MG63 (cell line): Measurements from ENCODE around the gene ENTPD1. TPM values are rescaled to one million over a fixed set of nuclear protein-coding genes. Genes with fewer than 3 reads are reported as not detected.
A peak's percentile ranks its signal among the peaks of the same experiment; 100 is the strongest.
"Not testable (repeated sequence)": the region's sequence is repeated elsewhere in the genome, so short reads cannot be mapped to it uniquely, and the experiment has no call there.

Experiments used
- DNase-seq: peaks from one replicate; pipeline ENCODE4 v3.0.0-alpha.2; 2020
- H3K27me3 ChIP-seq: fragments of 250-450 bp; sonication (Bioruptor Pico); 2 replicates; pipeline ENCODE4 v1.5.1; 2020; ENCODE audit warnings: mild to moderate bottlenecking, moderate library complexity
- H3K36me3 ChIP-seq: fragments of 250-450 bp; sonication (Bioruptor Pico); 2 replicates; pipeline ENCODE4 v1.5.1; 2020; ENCODE audit warnings: mild to moderate bottlenecking, moderate library complexity
- H3K4me3 ChIP-seq: fragments of 250-450 bp; sonication (Bioruptor Pico); 2 replicates; pipeline ENCODE4 v1.5.1; 2020; ENCODE audit warnings: mild to moderate bottlenecking, moderate library complexity
- H3K9me3 ChIP-seq: fragments of 250-450 bp; sonication (Bioruptor Pico); 2 replicates; pipeline ENCODE4 v1.5.1; 2020; ENCODE audit warnings: mild to moderate bottlenecking, moderate library complexity
- total RNA-seq: library from RNA; depleted of rRNA; stranded (reverse); fragments of >200 nt; shearing (Covaris generic); gene quantifications from 2 replicates; pipeline ENCODE4 v1.2.3, GENCODE V29; 2014; ENCODE audit warnings: low replicate concordance

ENTPD1 gene
- total RNA-seq, 1 experiment from 2014 or later = not detected

GRCh38 chr10:95745501-95745900 lies 10.5 kb upstream of the ENTPD1 start:
- no peak for DNase-seq
- Histone ChIP-seq H3K4me3 (no peak overlapping the region), H3K36me3 (no peaks in the 10 kb centered on the region), H3K9me3 (no peaks in the 10 kb centered on the region), H3K27me3 (no peaks in the 10 kb centered on the region)

GRCh38 chr10:95748349-95748748 lies 7.6 kb upstream of the ENTPD1 start:
- Histone ChIP-seq H3K4me3 (no peak overlapping the region), H3K9me3 (no peaks in the 10 kb centered on the region), H3K36me3 (no peaks in the 10 kb centered on the region), H3K27me3 (no peaks in the 10 kb centered on the region)
- DNase-seq = no peak

GRCh38 chr10:95755511-95756004 lies 405 bp upstream of the ENTPD1 start:
- no peaks in the 10 kb centered on the region for H3K36me3 ChIP-seq
- DNase-seq = no peak
- no peaks in the 10 kb centered on the region for H3K27me3 ChIP-seq
- H3K9me3 ChIP-seq = no peaks in the 10 kb centered on the region
- no peak overlapping the region for H3K4me3 ChIP-seq

- Histone ChIP-seq H3K9me3 (no peaks in the 10 kb centered on the region), H3K4me3 (no peak overlapping the region), H3K36me3 (no peaks in the 10 kb centered on the region), H3K27me3 (no peaks in the 10 kb centered on the region)
- DNase-seq = no peak
Observed at GRCh38 chr10:95756809-95757684, 1.1 kb downstream of the ENTPD1 start.

GRCh38 chr10:95758351-95759025 lies 2.5 kb downstream of the ENTPD1 start:
- no peak for DNase-seq
- no peak overlapping the region for H3K4me3 ChIP-seq
- H3K9me3 ChIP-seq = no peaks in the 10 kb centered on the region
- no peaks in the 10 kb centered on the region for H3K36me3 ChIP-seq
- H3K27me3 ChIP-seq = no peaks in the 10 kb centered on the region

GRCh38 chr10:95759233-95759826 lies 3.4 kb downstream of the ENTPD1 start:
- H3K4me3 ChIP-seq = no peak overlapping the region
- DNase-seq = no peak
- no peaks in the 10 kb centered on the region for H3K9me3 ChIP-seq

GRCh38 chr10:95761939-95762492 lies 6.1 kb downstream of the ENTPD1 start:
- DNase-seq = no peak
- Histone ChIP-seq H3K4me3 (no peak overlapping the region), H3K9me3 (no peaks in the 10 kb centered on the region), H3K27me3 (no peaks in the 10 kb centered on the region), H3K36me3 (no peaks in the 10 kb centered on the region)

More at GRCh38 chr10:95759233-95759826, 3.4 kb downstream of the ENTPD1 start:
- H3K27me3 ChIP-seq = no peaks in the 10 kb centered on the region
- H3K36me3 ChIP-seq = no peaks in the 10 kb centered on the region

GRCh38 chr10:95767884-95768556 lies 12.1 kb downstream of the ENTPD1 start:
- DNase-seq = peak; percentile 79
- peaks cover 4% of the 10 kb centered on the region; the same call in 1 of the 2 replicates for H3K9me3 ChIP-seq
- no peak overlapping the region for H3K4me3 ChIP-seq
- H3K36me3 ChIP-seq = no peaks in the 10 kb centered on the region
- no peaks in the 10 kb centered on the region for H3K27me3 ChIP-seq

- Histone ChIP-seq H3K9me3 (peaks cover 4% of the 10 kb centered on the region; the same call in 1 of the 2 replicates), H3K36me3 (no peaks in the 10 kb centered on the region), H3K4me3 (no peak overlapping the region), H3K27me3 (no peaks in the 10 kb centered on the region)
- DNase-seq = no peak
Observed at GRCh38 chr10:95770084-95770720, 14.2 kb downstream of the ENTPD1 start.

GRCh38 chr10:95773454-95773853 lies 17.5 kb downstream of the ENTPD1 start:
- not testable (repeated sequence) for H3K4me3 ChIP-seq, DNase-seq, H3K36me3 ChIP-seq, H3K27me3 ChIP-seq, H3K9me3 ChIP-seq

- not testable (repeated sequence) for H3K36me3 ChIP-seq, DNase-seq, H3K4me3 ChIP-seq, H3K27me3 ChIP-seq, H3K9me3 ChIP-seq
Observed at GRCh38 chr10:95777638-95778037, 21.7 kb downstream of the ENTPD1 start.

GRCh38 chr10:95782318-95782717 lies 26.4 kb downstream of the ENTPD1 start:
- Histone ChIP-seq H3K27me3 (no peaks in the 10 kb centered on the region), H3K4me3 (no peak overlapping the region), H3K36me3 (no peaks in the 10 kb centered on the region), H3K9me3 (no peaks in the 10 kb centered on the region)
- no peak for DNase-seq

- H3K4me3 ChIP-seq = no peak overlapping the region
- no peaks in the 10 kb centered on the region for H3K27me3 ChIP-seq
- no peak for DNase-seq
- H3K9me3 ChIP-seq = no peaks in the 10 kb centered on the region
- no peaks in the 10 kb centered on the region for H3K36me3 ChIP-seq
Observed at GRCh38 chr10:95783741-95784140, 27.8 kb downstream of the ENTPD1 start.

GRCh38 chr10:95784279-95784913 lies 28.4 kb downstream of the ENTPD1 start:
- Histone ChIP-seq H3K4me3 (no peak overlapping the region), H3K36me3 (no peaks in the 10 kb centered on the region), H3K27me3 (no peaks in the 10 kb centered on the region), H3K9me3 (no peaks in the 10 kb centered on the region)
- no peak for DNase-seq

GRCh38 chr10:95785317-95785716 lies 29.4 kb downstream of the ENTPD1 start:
- Histone ChIP-seq H3K4me3 (no peak overlapping the region), H3K36me3 (no peaks in the 10 kb centered on the region), H3K9me3 (no peaks in the 10 kb centered on the region), H3K27me3 (no peaks in the 10 kb centered on the region)
- DNase-seq = no peak
